AG04449 (cell line): ENCODE results near the gene APBA2.
A peak's percentile ranks its signal among the peaks of the same experiment; 100 is the strongest.

Source experiments
- CTCF ChIA-PET: fragments of 350-600 bp; formaldehyde crosslinking; extraction: SDS; loops from one replicate; lab custom pipeline; 2021; ENCODE audit warnings: antibody characterized with exemption; lab: Yijun Ruan, JAX
- POLR2A ChIA-PET: fragments of 400-600, 350-600 bp; formaldehyde crosslinking; extraction: SDS; loops from one replicate; lab custom pipeline; 2020; ENCODE audit warnings: antibody characterized with exemption, inconsistent platforms; lab: Yijun Ruan, JAX
- DNase-seq: peaks from one replicate; pipeline ENCODE4 v3.0.0-alpha.2; 2010; ENCODE audit warnings: low read depth, low spot score
- H3K4me3 ChIP-seq: 2 replicates; pipeline ENCODE4 v1.5.1; 2011; ENCODE audit warnings: low read depth, mild to moderate bottlenecking, control low read depth, low read length
- CTCF ChIP-seq: IDR thresholded peaks from one replicate; pipeline ENCODE4 v1.5.1; 2011; ENCODE audit warnings: mild to moderate bottlenecking, moderate library complexity, low read length, control low read depth, inconsistent platforms; ENCODE audit not compliant: insufficient read depth; ENCODE audit errors: missing control alignments

The APBA2 gene

DNA sequence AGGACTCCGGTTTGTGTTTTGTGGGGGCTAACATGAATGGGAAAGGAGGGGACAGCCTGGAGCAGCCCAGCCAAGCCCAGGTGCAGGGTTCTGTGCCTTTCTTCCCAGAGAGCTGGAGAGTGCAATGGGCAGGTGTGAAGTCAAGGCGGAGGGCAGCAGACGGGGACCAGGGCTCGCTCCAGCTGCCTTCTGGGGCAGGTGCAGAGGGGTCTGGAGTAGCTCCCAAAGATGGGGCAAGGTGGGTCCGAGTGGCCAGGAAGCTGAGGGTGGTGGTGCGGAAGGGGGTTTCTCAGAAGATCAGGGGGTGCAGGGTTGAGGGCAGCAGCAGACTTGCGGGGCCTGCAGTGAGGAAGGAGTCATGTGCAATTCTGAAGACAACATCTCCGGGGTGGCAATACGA is 225.0 kb downstream of the APBA2 start:
- TF ChIP-seq CTCF = no peak
- POLR2A ChIA-PET = no interaction called here
- CTCF ChIA-PET = interaction anchor here (0.9 to 1.5 kb wide), 2 partner anchors 9 to 11 kb away, joined by 4 to 9 read pairs; no protein-coding TSS in a partner anchor
- H3K4me3 ChIP-seq = no peak overlapping the region
- no peak for DNase-seq

GRCh38 chr15:29111705-29112281 is 226.0 kb downstream of the APBA2 start:
- DNase-seq = no peak
- POLR2A ChIA-PET = no interaction called here
- TF ChIP-seq CTCF = no peak
- no peak overlapping the region for H3K4me3 ChIP-seq
- CTCF ChIA-PET = interaction anchor here (1.5 kb wide), 1 partner anchor 10 kb away, joined by 11 read pairs; no protein-coding TSS in a partner anchor

GRCh38 chr15:29113336-29114220 is 227.8 kb downstream of the APBA2 start:
- POLR2A ChIA-PET = no interaction called here
- CTCF ChIA-PET = interaction anchor here (0.7 to 1.4 kb wide), 4 partner anchors 9 to 241 kb away, joined by 3 to 6 read pairs (median 4); no protein-coding TSS in a partner anchor
- DNase-seq = no peak
- H3K4me3 ChIP-seq = no peak overlapping the region
- TF ChIP-seq CTCF = no peak

DNA sequence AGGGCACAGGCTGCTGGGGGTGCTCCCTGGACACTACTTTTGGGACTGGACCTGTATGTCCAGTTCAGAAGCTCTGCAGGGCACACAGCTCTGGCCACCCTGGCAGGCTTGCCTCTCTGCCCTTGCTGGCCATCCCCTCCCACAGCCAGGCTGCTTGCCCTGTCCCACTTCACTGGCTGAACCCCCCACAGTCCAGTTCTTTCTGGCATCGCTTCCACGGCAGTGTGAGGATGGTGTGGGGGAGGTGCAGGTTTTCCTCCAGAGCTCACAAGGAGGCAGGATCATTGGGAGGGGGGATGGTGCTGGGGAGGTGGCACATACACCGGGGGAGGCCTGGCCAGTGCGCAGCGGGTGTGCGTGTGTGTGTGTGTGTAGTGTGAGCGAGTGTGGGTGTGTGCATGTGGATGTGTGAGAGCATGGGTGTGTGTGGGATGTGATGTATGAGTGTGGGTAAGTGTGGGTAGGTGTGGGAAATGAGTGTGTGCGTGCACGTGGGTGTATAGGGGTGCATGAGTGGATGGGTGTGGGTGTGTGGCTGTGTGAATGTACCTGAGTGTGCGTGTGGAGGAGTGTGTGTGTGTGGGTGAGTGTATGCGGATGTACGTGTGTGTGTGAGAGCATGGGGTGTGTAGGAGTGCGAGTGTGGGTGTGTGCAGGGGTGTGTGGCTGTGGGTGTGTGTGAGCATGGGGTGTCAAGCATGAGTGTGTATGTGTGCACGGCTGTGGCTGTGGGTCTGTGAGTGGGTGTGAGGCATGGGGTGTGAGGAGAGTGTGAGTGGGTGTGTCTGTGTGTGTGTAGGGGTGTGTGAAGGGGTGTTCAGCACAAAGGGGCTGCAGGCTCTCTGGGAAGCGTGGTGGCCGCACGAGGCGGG is 228.7 kb downstream of the APBA2 start:
- no peak for TF ChIP-seq CTCF
- POLR2A ChIA-PET = no interaction called here
- CTCF ChIA-PET = interaction anchor here (0.7 to 8.0 kb wide), 5 partner anchors 10 to 242 kb away, joined by 3 to 61 read pairs (median 4); no protein-coding TSS in a partner anchor
- no peak overlapping the region for H3K4me3 ChIP-seq
- DNase-seq = no peak

GRCh38 chr15:29115093-29115991 is 229.6 kb downstream of the APBA2 start:
- ChIA-PET POLR2A (no interaction called here), CTCF (interaction anchor here (0.6 to 8.0 kb wide), 9 partner anchors 9 to 541 kb away, joined by 3 to 61 read pairs (median 3); no protein-coding TSS in a partner anchor)
- DNase-seq = no peak
- H3K4me3 ChIP-seq = peak overlapping the region; percentile 33
- peak; percentile 58 for TF ChIP-seq CTCF
